Camera-type eye (tissue), 1 donor: ENCODE data around the gene DNTT. TPM values are rescaled to one million over a fixed set of nuclear protein-coding genes. Genes with fewer than 3 reads are reported as not detected.

Experiments used
- total RNA-seq: library from RNA; depleted of rRNA; stranded (reverse); fragments of >200 nt; gene quantifications from one replicate; pipeline ENCODE4 v1.2.3, GENCODE V29; 2014

Gene DNTT
- total RNA-seq: not detected

GRCh38 chr10:96304230-96304629 lies at the start of gene DNTT:
Gene DNTT (plus strand): TSS chr10:96304434. CDS start chr10:96304498, 64 bp downstream.

GRCh38 chr10:96271016-96271815 lies 33.0 kb upstream of the DNTT start, which contains the start of gene BLNK:
Gene BLNK (minus strand): TSS chr10:96271569. CDS start chr10:96271398, 171 bp downstream.

GRCh38 chr10:96358851-96359540 lies 54.8 kb downstream of the DNTT start, which contains the start of gene OPALIN:
Gene OPALIN (minus strand): TSS chr10:96359002. CDS start chr10:96358896, 106 bp downstream.

Other genes with a start within 250 kb of the DNTT start
- 74.9 TPM for gene ZNF518A, start 174.1 kb upstream of the DNTT start, total RNA-seq
- gene BLNK, start 32.9 kb upstream of the DNTT start, total RNA-seq: 3.8 TPM
- gene OPALIN, start 54.6 kb downstream of the DNTT start, total RNA-seq: not detected
- gene TLL2, start 209.5 kb downstream of the DNTT start, total RNA-seq: 1.5 TPM